Epithelial cell of proximal tubule (primary cell): ENCODE measurements around the gene PPP1R16B. TPM values are rescaled to one million over a fixed set of nuclear protein-coding genes. Genes with fewer than 3 reads are reported as not detected.

Experiments used
- DNase-seq: peaks from one replicate; pipeline ENCODE4 v3.0.0-alpha.2; 2011; ENCODE audit warnings: low read depth
- H3K4me3 ChIP-seq: 2 replicates; pipeline ENCODE4 v1.5.1; 2011; ENCODE audit warnings: low read depth, mild to moderate bottlenecking, low read length
- total RNA-seq: library from RNA; depleted of rRNA; stranded (reverse); fragments of >200 nt; gene quantifications from 2 replicates; pipeline ENCODE4 v1.2.3, GENCODE V29; 2015
- TF ChIP-seq, protein P1 (sequence below): conservative IDR thresholded peaks from 2 replicates; pipeline ENCODE4 v1.5.1; 2012; ENCODE audit warnings: low read depth, mild to moderate bottlenecking, low read length

PPP1R16B gene
- total RNA-seq, 1 donor from 2014 or later, result not detected

DNA sequence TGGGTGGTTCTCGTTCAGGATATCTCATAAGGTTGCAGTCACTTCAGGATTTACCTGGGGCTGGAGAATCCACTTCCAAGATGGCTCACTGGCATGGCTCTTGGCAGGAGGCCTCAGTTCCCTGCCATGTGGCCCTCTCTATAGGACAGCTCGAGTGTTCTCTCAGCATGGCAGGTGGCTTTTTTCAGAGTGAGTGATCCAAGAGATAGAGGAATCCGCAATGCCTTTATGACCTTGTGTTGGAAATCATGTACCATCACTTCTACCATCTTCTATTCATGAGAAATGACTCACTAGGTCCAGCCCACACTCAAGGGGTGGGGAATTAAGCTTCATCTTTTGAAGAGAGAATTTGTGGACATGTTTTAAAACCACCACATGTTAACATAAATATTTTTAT is 37.8 kb downstream of the PPP1R16B start:
- H3K4me3 ChIP-seq, result no peak overlapping the region

GRCh38 chr20:38844963-38845362 is 39.5 kb downstream of the PPP1R16B start:
- no peak overlapping the region for H3K4me3 ChIP-seq
- no peak for DNase-seq
- TF ChIP-seq, protein P1, sequence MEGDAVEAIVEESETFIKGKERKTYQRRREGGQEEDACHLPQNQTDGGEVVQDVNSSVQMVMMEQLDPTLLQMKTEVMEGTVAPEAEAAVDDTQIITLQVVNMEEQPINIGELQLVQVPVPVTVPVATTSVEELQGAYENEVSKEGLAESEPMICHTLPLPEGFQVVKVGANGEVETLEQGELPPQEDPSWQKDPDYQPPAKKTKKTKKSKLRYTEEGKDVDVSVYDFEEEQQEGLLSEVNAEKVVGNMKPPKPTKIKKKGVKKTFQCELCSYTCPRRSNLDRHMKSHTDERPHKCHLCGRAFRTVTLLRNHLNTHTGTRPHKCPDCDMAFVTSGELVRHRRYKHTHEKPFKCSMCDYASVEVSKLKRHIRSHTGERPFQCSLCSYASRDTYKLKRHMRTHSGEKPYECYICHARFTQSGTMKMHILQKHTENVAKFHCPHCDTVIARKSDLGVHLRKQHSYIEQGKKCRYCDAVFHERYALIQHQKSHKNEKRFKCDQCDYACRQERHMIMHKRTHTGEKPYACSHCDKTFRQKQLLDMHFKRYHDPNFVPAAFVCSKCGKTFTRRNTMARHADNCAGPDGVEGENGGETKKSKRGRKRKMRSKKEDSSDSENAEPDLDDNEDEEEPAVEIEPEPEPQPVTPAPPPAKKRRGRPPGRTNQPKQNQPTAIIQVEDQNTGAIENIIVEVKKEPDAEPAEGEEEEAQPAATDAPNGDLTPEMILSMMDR, result no peak

More for the DNA sequence above, 37.8 kb downstream of the PPP1R16B start:
- no peak for DNase-seq
- TF ChIP-seq, protein P1, result no peak

GRCh38 chr20:38847840-38848239 is 42.3 kb downstream of the PPP1R16B start:
- DNase-seq, result no peak
- no peak overlapping the region for H3K4me3 ChIP-seq
- TF ChIP-seq, protein P1, result no peak

DNA sequence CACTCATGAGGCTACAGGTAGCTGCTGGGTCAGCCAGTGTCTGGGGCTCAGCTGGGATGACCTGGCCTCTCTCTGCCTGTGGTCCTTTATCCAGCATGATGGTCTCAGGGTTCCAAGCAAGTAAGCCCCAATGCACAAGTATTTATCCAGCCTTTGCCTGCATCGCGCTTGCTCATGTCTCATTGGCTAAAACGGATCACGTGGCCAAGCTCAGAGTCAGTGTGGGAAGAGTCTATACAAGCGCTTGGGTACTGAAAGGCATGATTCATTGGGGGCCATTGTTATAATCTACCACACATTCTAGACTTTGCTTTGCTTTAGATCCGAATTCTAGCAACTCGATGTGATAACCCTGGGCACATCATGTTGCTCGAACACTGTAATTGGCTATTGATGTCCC is 48.3 kb downstream of the PPP1R16B start:
- no peak for DNase-seq
- TF ChIP-seq, protein P1, result no peak
- H3K4me3 ChIP-seq, result no peak overlapping the region

DNA sequence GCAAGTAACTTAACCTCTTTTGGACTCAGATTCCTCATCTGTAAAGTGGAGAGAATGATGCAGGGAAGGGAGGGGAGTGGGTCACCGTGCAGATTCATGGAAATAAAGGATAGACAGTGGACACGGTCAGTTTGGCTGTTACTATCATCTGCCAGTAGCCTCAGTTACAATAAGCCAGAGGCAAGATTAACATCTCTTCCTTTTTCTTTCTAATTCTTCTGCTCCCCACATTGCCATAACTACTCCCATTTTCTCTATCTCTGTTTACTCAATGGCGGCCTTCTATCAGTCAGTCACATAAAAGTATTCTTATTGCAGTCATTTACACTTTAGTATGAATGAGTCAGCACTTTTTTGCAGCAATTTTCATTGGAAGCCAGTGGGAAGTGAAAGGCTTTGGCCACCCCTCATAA is 49.2 kb downstream of the PPP1R16B start:
- TF ChIP-seq, protein P1, result no peak
- DNase-seq, result no peak
- H3K4me3 ChIP-seq, result no peak overlapping the region

DNA sequence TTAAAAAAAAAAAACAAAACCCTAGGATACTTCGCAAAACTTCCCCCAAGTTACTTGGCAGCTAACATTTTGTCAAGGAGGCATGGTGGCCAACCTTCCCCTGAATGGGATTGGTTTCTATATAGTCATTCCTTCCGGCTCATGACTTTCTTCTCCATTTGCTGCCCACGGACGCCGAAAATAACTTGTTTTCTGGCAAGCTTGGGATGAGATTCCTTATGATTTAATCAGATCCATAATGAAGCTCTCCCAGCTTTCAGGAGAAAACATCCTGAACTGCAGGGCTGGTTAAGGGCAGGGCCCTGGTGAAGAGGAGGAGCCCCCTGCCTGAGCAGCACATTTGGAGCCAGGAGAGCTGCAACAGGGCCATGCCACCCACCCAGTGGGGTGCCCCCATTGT is 49.9 kb downstream of the PPP1R16B start:
- no peak for DNase-seq
- TF ChIP-seq, protein P1, result no peak
- no peak overlapping the region for H3K4me3 ChIP-seq

DNA sequence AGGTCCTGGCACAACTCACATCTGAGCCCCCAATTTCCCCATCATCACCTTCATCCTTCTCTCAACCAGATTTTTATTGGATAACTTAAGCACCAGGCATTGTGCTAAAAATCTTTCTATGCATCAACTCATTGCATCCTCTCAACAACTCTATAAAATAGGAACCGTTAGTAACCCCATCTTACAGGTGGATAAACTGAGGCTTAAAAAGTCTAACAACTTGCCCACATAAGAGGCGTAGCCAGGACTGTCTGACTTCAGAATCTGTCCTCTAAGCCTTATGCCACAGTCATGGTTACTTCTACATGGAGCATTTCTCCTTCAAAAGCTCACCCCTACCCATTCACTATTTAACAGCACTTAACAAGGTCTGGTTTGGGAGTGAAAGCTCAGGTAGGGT is 51.1 kb downstream of the PPP1R16B start:
- DNase-seq, result no peak
- H3K4me3 ChIP-seq, result no peak overlapping the region
- TF ChIP-seq, protein P1, result no peak
